HCEC 1CT (cell line): ENCODE data around the gene DNAJA4.

Experiments used
- DNase-seq: peaks from one replicate; pipeline ENCODE4 v3.0.0-alpha.2; 2017

The DNAJA4 gene

DNA sequence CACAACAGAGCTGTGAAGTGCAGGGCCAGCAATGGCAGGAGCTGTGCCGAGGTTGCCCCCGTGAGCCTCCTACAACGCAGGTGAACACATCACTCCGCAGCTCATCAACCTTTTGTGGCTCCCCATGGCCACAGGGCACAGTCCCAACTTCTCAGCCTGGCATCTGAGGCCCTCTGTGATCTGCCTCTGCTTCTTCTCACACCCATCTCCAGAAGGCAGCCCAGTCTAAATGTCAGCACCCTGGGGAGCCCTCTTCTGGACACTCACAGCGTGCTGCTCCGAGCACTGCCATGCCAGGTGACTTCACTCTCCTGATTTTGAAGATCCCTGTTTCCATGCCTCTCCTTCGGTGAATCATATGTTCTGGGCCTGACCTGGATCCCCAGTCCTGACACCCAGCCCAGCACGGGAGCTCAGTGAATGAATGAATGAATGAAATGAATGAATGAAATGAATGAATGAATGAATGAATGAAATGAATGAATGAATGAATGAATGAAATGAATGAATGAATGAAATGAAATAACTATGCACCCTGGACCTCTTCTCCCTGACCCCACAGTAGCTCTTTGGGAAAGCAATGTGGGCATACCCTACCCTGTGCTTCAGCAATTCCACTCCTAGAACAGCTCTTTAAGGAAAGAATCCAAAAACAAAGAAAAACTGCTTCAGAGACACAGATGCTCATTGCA, 52.9 kb downstream of the DNAJA4 start:
- no peak for DNase-seq

DNA sequence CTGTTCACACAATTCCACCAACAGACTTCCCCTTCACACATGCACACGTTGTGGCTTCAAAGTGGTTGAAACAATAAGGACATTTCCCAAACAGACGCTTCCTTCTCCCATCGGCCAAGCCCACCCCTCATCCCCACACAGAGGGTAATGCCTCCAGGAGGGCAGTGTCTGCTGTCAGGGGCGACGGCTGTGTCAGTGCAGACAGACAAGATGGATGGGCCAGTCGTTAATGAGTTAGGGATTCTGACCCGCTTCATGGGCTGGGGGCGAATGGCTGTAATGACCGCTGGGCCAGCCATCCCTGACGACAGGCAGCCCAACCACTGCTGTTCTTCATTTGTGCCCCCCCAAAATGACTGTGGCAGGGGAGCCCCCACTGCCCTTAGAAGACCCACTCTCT, 55.2 kb downstream of the DNAJA4 start:
- no peak for DNase-seq

DNA sequence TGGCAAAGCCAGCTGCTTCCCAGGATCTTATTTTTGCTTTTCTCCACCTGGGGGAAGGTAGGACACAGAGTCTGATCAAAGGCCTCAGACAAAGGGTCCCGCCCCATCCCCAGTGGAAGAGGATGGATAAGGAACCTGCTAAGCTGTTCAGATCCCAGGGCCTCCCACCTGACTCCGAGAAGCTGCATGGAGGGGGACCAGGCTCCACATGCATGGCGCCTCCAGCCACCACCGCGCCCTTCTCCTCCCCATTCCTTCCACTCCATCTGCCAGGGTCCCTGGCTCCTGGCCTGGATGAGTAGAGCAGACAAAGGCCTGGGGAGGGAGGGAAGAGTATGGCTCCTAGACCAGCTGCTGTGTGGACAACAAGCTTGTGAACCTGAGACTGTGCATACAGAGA, 55.8 kb downstream of the DNAJA4 start:
- no peak for DNase-seq

DNA sequence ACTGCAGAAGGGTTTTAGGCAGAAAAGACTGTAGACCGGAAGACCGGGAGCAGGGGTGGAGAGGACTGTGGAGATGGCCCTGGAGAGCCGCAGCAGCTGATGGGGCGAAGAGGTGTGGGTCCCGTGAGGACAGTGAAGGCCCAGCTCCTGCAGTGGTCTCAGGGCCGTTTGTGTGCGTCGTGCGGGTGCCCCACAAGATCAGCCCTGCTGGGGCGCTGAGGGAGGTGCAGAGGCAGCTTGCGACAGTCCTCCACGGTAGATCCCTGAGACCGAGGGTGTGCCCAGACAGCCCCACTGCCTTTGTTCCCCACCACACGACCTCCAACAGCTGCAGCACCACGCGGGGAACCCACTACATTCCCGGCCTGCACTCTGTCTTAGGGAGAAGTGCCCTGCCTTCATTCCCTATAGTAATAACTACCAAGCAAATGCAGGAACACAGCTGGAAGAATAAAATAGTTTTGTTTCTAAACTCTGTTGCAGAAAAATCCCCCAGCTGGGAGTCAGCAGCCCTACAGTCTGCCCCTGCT, 56.7 kb downstream of the DNAJA4 start:
- no peak for DNase-seq

DNA sequence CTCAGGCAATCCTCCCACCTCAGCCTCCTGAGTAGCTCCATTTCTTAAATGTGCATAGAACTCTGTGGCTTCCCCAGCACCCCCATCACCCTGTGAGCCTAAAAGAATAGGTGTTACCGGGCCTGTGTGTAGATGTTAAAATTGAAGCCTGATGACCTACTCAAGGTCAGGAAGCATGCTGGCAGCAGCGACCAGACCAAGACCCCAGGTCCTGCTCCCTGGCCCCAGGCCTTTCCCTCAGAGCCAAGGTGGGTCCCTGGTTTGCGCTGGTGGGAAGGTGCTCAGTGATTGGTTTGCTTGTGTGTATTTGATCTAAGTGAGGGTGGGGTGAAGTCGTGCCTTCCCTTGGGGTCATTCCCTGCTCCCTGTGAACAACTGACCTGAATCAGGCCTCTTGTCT, 57.4 kb downstream of the DNAJA4 start:
- DNase-seq = no peak

DNA sequence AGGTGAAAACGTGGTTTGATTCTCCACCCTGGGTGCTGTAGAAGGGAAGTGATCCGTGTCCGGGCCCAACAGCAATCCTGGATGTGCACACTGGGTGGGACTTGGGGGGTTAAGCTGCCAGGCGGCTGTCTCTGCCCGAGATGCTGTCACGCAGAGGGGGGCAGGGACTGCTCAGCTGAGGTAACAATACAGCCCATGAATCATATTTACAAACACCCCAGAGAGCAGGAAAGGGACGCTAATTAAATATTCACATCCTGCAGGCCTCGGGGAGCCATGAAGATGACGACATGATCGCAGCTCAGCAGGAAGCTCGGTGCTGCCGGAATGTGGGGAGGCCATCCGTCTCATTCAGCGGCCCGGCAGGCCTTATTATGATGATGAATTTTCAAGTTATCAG, 57.9 kb downstream of the DNAJA4 start:
- DNase-seq = no peak

DNA sequence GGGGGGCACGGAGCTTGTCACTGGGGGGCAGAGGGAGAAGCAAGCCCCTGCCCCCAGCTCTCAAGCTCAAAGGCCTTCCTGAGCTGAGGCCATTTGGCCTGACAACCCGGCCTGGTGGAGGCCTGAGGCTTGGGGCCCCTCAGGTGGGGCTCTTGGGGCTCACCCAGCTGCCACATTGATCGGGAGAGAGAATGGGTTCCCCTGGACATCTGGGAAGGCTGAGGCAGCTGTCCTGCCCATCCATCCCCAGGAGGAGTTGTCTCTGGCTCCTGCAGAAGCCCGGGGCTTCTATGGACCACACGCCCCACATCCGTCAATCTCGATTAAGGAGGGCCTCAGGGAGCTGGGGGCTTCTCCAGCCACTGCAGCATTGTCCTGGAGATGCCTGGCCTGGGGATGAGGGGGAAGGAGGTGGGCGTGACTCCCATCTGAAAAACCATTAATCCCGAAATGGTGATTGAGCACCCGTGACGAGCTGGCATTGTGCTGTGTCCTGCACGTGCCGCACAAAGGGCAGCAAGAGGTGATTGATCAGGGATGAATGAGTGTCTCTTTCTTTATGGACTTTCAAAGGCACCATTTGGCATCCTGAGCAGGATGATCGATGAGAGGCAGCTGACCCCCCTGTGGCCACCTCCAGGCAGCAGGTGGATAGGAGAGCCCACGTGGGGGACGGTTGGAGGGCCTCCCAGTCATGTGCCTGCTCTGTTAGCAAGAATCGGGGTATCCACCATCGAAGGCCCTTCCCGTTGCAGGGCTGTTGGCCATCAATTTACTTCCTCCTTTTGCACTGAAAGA, 58.6 kb downstream of the DNAJA4 start:
- DNase-seq = no peak

DNA sequence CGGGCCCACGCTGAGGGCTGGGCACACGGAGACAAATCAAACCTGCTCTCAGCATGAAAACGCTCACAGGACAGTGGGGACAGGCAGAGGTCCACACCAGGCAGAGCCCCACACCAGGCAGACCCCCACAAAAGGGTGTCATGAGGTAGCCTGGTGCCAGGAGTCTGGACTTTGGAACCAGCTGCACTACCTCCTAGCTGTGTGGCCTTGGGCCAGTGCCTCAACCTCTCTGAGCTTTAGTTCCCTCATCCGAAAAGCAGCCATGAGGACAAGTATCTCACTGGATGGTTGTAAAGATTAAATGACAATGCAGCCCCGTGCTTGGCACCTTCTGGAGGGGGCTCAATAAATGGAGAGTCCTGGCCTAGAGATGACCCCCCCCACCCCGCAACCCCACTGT, 59.3 kb downstream of the DNAJA4 start:
- DNase-seq = no peak

DNA sequence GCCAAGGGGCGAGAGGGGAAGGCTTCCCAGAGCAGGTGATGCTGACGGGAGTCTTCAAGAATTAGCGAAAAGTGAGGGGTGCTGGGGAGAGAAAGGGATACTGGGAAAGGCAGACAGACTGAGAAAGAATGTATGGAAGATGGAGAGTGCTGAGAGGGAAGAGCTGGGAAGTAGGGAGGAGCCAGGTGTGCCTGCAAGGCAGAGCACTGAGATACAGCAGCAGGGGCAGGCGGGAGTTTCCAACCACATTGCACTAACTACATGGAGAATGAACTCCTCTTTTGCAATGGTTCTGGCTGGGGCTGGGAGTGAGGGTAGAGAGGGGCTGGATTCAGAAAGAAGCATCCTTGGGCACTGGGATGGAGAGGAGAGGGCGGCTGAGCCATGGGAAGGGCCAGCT, 59.8 kb downstream of the DNAJA4 start:
- DNase-seq = no peak

DNA sequence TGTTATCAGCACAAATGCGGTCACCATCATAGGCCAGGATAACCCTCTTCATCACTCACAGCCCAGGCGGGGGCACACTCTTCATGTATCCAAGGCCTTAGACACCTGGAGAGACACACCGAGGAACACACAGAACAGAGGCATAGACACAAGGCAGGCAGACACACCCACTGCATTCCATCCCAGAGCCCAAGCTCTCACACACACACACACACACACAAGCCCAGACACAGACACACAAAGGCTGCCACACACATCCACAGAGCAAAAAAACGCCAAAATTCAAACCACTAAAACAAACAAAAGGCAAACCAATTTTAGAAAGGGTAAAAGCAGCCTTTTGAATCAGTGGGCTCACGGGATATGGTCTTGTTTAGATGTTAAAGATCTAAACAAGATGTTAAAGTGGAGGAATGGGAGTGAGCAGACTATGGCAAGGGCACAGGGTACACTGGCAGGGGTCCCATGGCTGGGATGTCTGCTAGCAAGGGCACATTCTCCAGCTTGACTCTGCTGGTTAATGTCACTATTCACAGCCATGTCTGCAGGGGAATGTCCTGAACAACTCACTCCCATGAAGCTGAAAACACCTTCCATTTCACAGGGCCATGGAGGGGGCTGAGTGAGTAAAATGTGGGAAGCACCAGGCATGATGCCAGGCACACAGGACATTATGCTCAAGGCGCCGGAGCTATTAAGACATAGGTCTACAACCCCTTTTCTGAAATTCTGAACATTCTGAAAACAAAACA, 60.9 kb downstream of the DNAJA4 start:
- DNase-seq = no peak

DNA sequence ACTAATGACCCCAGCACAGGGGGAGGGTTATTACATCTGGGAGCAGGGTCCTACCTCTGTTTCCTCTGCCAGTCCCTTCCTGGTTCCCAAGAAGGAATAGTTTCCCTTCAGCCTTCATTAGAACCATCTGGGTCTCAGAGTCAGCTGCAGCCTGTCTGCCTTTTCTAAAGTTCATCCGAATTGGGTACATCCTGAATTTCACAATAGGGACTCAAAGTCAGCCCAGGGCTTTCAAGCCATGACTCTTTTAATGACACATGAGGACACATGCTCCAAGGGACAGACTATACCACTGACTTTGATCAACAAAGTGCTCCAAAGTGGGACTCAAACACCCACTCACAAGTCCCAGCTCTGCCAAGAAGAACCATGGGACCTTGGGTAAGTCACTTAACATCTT, 63.1 kb downstream of the DNAJA4 start:
- no peak for DNase-seq

DNA sequence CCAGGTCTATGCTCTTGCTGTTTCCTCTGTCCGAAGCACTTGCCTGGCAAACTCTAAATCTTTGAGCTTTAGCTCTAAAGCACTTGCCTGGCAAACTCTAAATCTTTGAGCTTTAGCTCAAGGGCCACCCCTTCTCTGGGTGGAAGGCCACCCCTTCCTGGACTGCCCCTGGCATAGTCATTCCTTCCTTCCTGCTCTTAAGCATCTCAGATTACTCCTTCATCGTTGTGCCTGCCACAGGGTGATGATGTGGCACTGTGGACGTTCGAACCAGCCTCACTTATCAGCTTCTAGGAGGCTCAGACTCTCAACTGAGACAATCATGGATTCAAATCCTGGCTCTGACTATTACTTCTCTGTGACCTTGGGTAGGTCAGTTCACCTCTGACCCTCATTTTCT, 65.3 kb downstream of the DNAJA4 start:
- DNase-seq = peak; percentile 12
